ENCODE results near the gene CDK8. TPM values are rescaled to one million over a fixed set of nuclear protein-coding genes. Genes with fewer than 3 reads are reported as not detected.
A peak's percentile ranks its signal among the peaks of the same experiment; 100 is the strongest.

Gene CDK8
- total and polyA plus RNA-seq, 8 donors = 9.4 to 48.4 (median 13.1) TPM

DNA sequence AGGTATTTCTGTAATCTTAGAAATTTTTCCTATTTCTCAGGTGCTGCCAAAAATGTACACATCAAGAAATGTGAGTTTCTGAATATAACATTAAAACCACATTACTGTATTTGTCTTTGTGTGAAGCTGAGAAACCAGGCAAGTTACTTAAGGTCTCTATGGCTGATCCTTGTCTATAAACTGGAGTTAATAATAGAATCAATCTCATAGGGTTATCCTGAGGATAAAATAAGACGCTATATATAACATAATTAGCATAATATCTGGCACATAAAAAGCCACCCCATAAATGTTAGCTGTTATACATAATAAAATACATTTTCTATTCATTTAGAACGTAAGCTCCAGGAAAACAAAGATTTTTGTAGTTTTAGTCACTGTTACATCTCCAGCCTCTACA, 37.9 kb upstream of the CDK8 start:
- intact Hi-C loops (cut with DNase I; ENCODE audit: low total_unique reads) = no loop called here
- H3K9me3 ChIP-seq = no peaks in the 10 kb centered on the region
- peaks cover 10 to 23% (median 15%) of the 10 kb centered on the region in 4 donors for H3K4me1 ChIP-seq
- peaks cover 54 to 94% (median 87%) of the 10 kb centered on the region in 4 donors for H3K36me3 ChIP-seq
- DNase-seq = no peak
- 88 to 94% (median 92%) methylated on average over 2 of the region's 2 CpGs for WGBS, 5 donors
- TF ChIP-seq POLR2A (IDR thresholded peaks at IDR 0.05) = no peak
- TF ChIP-seq POLR2AphosphoS5 (IDR thresholded peaks at IDR 0.05) = no peak
- TF ChIP-seq EP300 (IDR thresholded peaks at IDR 0.05) = no peak
- TF ChIP-seq, protein P1, sequence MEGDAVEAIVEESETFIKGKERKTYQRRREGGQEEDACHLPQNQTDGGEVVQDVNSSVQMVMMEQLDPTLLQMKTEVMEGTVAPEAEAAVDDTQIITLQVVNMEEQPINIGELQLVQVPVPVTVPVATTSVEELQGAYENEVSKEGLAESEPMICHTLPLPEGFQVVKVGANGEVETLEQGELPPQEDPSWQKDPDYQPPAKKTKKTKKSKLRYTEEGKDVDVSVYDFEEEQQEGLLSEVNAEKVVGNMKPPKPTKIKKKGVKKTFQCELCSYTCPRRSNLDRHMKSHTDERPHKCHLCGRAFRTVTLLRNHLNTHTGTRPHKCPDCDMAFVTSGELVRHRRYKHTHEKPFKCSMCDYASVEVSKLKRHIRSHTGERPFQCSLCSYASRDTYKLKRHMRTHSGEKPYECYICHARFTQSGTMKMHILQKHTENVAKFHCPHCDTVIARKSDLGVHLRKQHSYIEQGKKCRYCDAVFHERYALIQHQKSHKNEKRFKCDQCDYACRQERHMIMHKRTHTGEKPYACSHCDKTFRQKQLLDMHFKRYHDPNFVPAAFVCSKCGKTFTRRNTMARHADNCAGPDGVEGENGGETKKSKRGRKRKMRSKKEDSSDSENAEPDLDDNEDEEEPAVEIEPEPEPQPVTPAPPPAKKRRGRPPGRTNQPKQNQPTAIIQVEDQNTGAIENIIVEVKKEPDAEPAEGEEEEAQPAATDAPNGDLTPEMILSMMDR (IDR thresholded peaks at IDR 0.05) = no peak
- H3K27me3 ChIP-seq = no peaks in the 10 kb centered on the region
- no peak overlapping the region for H3K27ac ChIP-seq
- H3K4me3 ChIP-seq = no peak overlapping the region

DNA sequence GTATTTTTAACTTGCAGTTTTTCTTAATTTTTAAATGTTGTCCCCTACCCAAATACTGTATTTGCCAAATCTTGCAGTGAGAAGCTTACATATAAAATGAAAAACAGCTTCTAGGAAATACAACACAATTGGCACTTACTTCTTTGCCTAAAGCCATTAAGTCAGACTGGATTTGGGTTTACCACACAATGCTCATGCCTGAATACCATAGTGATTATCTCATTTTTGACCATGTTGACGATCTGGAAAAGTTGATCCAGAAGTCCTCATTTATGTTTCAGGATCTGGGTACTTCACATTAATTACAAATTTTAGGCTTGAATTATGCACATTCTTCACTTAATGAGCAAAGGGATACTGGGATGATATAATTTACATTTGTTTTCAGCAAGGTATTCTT, 34.2 kb upstream of the CDK8 start:
- WGBS, 5 donors = 46 to 73% (median 65%) methylated on average over 1 of the region's 1 CpG
- intact Hi-C loops (cut with DNase I; ENCODE audit: low total_unique reads) = no loop called here
- peaks cover 41 to 57% (median 50%) of the 10 kb centered on the region in 4 donors for H3K36me3 ChIP-seq

DNA sequence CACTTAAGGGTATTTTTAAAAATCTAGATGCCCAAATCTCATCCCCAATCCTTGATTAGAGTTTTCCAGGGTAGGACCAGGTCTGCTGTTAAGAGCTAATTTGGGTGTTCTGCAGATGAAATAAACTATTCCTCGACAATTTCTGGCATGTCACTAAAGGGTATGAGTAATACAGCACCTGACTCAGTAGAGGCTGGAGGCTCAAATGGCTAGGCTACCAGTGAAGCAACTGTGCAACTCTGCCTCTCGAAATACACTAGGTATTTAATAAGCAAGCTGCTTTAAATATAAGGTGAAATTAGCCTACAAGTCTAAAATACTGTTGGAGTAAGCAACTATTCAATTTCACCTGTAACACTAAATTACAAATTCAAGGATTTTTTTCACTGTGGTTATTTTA, 33.4 kb upstream of the CDK8 start:
- intact Hi-C loops (cut with DNase I; ENCODE audit: low total_unique reads) = no loop called here
- H3K4me3 ChIP-seq = peak overlapping the region in 3 of 4 donors; percentile 76 to 83 (median 79)
- peaks cover 35 to 49% (median 41%) of the 10 kb centered on the region in 4 donors for H3K36me3 ChIP-seq
- H3K27me3 ChIP-seq = no peaks in the 10 kb centered on the region
- H3K27ac ChIP-seq = peak overlapping the region in 1 of 5 donors; percentile 98
- WGBS, 5 donors = 59 to 73% (median 65%) methylated on average over 2 of the region's 2 CpGs
- TF ChIP-seq EP300 (IDR thresholded peaks at IDR 0.05) (no peak), POLR2A (IDR thresholded peaks at IDR 0.05) (no peak), POLR2AphosphoS5 (IDR thresholded peaks at IDR 0.05) (no peak)
- TF ChIP-seq, protein P1 (IDR thresholded peaks at IDR 0.05) = no peak
- peaks cover 10 to 33% (median 21%) of the 10 kb centered on the region in 4 donors for H3K4me1 ChIP-seq
- no peaks in the 10 kb centered on the region for H3K9me3 ChIP-seq
- no peak for DNase-seq

More for the DNA sequence above, 34.2 kb upstream of the CDK8 start:
- Histone ChIP-seq H3K4me3 (no peak overlapping the region), H3K27ac (no peak overlapping the region), H3K9me3 (no peaks in the 10 kb centered on the region), H3K27me3 (no peaks in the 10 kb centered on the region), H3K4me1 (peaks cover 10 to 33% (median 21%) of the 10 kb centered on the region in 4 donors)
- no peak for TF ChIP-seq POLR2AphosphoS5 (IDR thresholded peaks at IDR 0.05)
- no peak for TF ChIP-seq EP300 (IDR thresholded peaks at IDR 0.05)
- no peak for TF ChIP-seq POLR2A (IDR thresholded peaks at IDR 0.05)
- TF ChIP-seq, protein P1 (IDR thresholded peaks at IDR 0.05) = no peak
- no peak for DNase-seq

DNA sequence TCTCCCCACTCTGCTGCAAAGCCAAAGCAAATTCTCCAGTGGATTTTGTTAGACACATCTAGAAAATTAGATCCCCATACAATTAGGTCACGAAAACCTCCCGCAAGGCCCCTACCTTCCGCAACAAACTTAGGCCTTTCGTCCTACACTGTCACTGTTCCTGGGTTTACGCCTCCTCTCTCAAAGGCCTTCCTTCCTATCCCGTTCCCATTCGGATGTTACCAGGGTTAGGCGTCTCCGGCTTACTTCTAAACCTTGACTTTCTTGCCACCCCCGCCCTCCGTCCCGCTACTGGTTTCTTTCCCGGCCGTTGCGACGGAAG, 32.6 kb upstream of the CDK8 start:
- peaks cover 28 to 41% (median 34%) of the 10 kb centered on the region in 4 donors for H3K36me3 ChIP-seq
- TF ChIP-seq POLR2AphosphoS5 (IDR thresholded peaks at IDR 0.05) = no peak
- TF ChIP-seq, protein P1 (IDR thresholded peaks at IDR 0.05) = no peak
- DNase-seq = no peak
- peak overlapping the region; percentile 86 to 98 (median 97) for H3K27ac ChIP-seq
- intact Hi-C loops (cut with DNase I; ENCODE audit: low total_unique reads) = no loop called here
- 0 to 1% (median 1%) methylated on average over 16 of the region's 16 CpGs for WGBS, 5 donors
- no peaks in the 10 kb centered on the region for H3K27me3 ChIP-seq
- H3K4me1 ChIP-seq = peaks cover 10 to 33% (median 21%) of the 10 kb centered on the region in 4 donors
- H3K4me3 ChIP-seq = peak overlapping the region; percentile 76 to 98 (median 81)
- H3K9me3 ChIP-seq = no peaks in the 10 kb centered on the region
